Smooth muscle cell of the brain vasculature (primary cell): ENCODE results near the gene CCDC122.

Source experiments
- DNase-seq: peaks from one replicate; pipeline ENCODE4 v3.0.0-alpha.2; 2012; ENCODE audit warnings: low read depth, low spot score

The CCDC122 gene

GRCh38 chr13:43804461-43805070, 75.0 kb downstream of the CCDC122 start:
- DNase-seq = peak; percentile 82

DNA sequence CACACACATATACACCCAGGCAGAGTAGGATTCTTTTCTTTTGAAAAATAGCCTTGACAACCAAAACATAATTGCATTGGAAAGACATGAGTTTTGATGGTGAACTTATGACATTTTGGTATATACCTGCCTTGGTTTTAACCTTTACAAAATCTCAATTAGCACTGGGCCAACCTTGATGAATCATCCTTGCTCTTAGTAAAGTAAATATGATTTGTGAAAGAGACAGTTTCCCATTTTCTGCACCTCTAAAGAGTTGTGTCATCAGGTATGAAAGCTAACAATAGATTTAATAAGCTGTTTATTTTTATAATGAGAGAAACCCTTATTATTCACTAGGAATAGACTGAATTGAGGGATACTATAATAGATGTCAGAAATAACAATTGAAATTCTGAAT, 77.0 kb downstream of the CCDC122 start:
- no peak for DNase-seq

DNA sequence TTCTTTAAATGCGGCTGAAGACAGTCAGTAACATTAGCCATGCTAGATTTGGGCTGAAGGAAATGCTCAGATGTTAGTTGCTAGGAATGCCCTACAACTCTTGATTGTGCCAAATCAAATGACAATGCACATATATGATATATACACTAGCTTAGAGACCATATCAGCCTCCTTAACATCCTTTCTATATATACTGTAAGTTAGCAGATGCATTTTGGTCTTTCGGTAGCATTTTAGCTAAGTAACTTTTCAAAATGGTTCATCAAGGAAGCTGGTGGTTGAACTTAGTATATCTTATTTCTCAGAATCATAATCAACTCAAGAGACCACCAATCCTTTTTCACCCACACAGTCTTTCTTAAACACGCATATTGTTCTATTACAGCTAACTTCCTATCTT, 78.7 kb downstream of the CCDC122 start:
- no peak for DNase-seq

- DNase-seq = no peak
Measured at GRCh38 chr13:43799191-43799590, 80.3 kb downstream of the CCDC122 start.

DNA sequence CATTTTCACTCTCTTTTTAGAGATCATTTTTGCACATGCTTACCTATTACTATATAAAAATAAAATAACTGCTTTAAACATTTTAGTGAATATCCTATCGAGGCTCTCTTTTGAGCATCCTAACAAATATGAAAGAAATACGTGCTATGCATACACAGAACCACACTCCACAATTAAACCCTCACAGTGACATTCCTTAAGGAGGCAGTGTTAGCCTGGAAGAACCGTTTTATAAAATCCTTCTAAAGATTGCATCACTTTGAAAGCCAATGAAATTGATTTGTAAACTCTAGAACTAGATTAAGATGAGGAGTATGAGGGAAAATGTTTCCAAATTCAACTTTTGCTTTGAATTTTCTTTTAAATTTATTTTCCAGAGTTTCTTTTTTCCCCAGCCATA, 81.7 kb downstream of the CCDC122 start:
- no peak for DNase-seq

DNA sequence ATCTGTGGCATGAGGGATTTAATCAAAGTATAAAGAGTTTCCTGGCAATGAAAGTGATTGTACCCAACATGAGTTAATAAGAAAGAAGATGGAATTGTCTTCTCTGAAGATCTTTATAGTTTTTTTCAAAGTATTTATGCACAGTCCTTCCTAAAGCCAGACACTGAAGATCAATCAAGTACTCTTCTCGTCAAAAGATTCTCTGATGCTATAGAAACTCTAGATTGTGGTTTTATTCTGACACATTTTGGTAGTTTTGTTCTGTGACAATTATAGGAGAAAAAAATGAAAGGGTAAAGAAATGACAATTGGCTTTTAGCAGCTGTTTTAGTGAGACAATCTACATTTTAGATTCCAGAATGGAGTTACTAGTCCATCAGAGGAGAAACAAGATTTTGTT, 82.4 kb downstream of the CCDC122 start:
- DNase-seq = no peak

- no peak for DNase-seq
Measured at GRCh38 chr13:43794416-43794815, 85.1 kb downstream of the CCDC122 start.

GRCh38 chr13:43792076-43792881, 87.3 kb downstream of the CCDC122 start:
- no peak for DNase-seq

DNA sequence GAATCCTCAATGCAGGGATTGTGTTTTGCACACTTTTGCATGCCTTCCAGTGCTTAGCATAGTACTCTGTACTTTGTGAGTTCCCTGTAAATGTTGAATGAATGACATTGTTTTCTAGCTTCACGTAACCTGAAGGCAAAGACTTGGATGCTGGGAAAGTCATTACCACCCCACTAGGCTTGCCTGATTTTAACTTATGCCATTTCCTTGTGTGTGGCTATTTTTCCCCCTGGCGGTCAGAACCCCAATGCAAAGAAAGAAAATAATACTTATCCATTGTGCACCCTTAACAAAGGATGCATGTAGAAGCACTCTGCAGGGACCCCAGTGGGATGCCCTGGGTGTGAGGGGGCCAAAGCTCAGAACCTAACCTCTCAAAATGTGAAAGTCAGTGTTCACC, 91.5 kb downstream of the CCDC122 start:
- no peak for DNase-seq

DNA sequence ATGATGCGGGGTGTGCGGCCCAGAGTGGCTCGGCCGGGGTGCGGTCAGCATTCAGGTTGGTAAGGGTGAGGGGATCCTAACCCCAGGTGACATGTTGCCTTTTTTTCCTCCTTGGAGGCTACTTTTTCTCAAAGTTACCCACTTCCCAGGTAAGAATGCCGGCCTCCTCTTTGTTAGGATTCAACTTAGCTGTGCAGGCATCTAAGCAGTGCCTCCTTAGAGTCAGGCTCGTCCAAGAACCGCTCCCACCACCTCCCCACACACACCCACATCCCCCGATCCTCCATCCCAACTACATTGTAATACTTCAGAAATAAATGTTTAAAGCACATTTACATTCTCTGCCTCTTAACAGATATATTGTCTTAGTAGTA, 92.0 kb downstream of the CCDC122 start:
- no peak for DNase-seq

DNA sequence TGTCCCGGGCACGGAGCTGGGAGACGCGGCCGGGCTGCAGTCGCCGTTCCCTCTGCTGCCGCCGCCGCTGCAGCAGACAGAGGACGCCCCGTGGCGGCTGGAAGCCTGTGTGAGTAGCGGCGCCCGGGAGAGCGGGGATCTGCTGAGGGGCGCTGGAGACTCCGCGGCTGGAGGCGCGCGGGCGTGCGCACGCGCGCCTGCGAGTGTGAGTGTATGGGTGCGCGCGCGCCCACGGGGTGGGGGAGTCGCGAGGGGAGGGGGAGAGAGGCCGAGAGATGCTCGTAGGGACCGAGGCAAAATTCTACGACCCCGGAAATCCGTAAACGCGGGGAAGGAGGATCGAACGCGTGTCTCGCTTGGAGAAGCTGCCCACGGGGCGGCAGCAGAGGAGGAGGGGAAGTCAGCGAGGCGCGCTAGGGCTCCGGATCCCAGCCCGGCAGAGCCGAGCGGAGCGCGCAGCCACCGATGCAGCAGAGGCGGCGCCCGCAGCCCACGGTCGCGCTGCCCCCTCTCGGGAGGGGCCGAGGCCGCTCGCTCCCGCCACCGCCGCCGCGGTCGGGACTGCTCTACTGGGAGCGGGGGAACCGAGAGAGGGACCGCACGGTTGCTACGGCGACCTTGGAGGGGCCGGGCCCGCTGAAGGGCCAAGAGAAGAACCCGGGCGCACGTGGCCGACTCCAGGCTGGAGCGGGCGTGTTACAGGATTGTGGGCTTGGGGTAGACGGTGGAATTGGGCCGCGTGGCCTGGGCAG, 92.6 kb downstream of the CCDC122 start, which contains the start of gene ENOX1:
TSS of gene ENOX1 (minus strand) at position 207 of the 752 bp plus-strand sequence.
- DNase-seq = no peak

- DNase-seq = no peak
Measured at GRCh38 chr13:43786472-43786765, 93.1 kb downstream of the CCDC122 start.
